AG04450 (cell line): ENCODE measurements around the gene STPG2. TPM values are rescaled to one million over a fixed set of nuclear protein-coding genes. Genes with fewer than 3 reads are reported as not detected.

Experiments used
- CTCF ChIA-PET: fragments of 300-600, 350-600 bp; formaldehyde crosslinking; extraction: SDS; loops from one replicate; lab custom pipeline; 2022; ENCODE audit warnings: antibody characterized with exemption, inconsistent platforms; lab: Charles Lee
- POLR2A ChIA-PET: fragments of 350-600 bp; formaldehyde crosslinking; extraction: SDS; loops from one replicate; lab custom pipeline; 2021; ENCODE audit warnings: antibody characterized with exemption, inconsistent platforms; lab: Yijun Ruan, JAX
- DNase-seq: peaks from one replicate; pipeline ENCODE4 v3.0.0-alpha.2; 2011; ENCODE audit warnings: low read depth, low spot score
- H3K27ac ChIP-seq: one replicate; pipeline ENCODE4 v1.5.1; 2012; ENCODE audit warnings: low read depth, low read length, control low read depth
- H3K27me3 ChIP-seq: one replicate; pipeline ENCODE4 v1.6.0; 2012; ENCODE audit warnings: low read length; ENCODE audit not compliant: control insufficient read depth, insufficient read depth
- H3K4me3 ChIP-seq: 2 replicates; pipeline ENCODE4 v1.5.1; 2011; ENCODE audit warnings: mild to moderate bottlenecking, low read depth, low read length, control low read depth
- H3K9me3 ChIP-seq: 2 replicates; pipeline ENCODE4 v1.5.1; 2012; ENCODE audit warnings: low read length; ENCODE audit not compliant: control insufficient read depth, insufficient read depth
- CTCF ChIP-seq: IDR thresholded peaks from 2 replicates; pipeline ENCODE4 v1.5.1; 2011; ENCODE audit warnings: low read depth, low read length, control low read depth, inconsistent platforms
- polyA plus RNA-seq: library from polyadenylated mRNA; depleted of rRNA; stranded (reverse); fragments of >200 nt; gene quantifications from 2 replicates; pipeline ENCODE4 v1.2.3, GENCODE V29; 2011; rRNA removed

Gene STPG2
- polyA plus RNA-seq, 1 experiment = not detected

GRCh38 chr4:97530676-97531075 lies 612.6 kb downstream of the STPG2 start:
- no peak for DNase-seq
- Histone ChIP-seq H3K27ac (no peak overlapping the region), H3K9me3 (peaks cover 3% of the 10 kb centered on the region), H3K27me3 (no peaks in the 10 kb centered on the region), H3K4me3 (no peak overlapping the region)
- POLR2A ChIA-PET = no interaction called here
- CTCF ChIA-PET = no interaction called here
- TF ChIP-seq CTCF = no peak

- Histone ChIP-seq H3K9me3 (no peaks in the 10 kb centered on the region), H3K27ac (no peak overlapping the region), H3K4me3 (no peak overlapping the region), H3K27me3 (no peaks in the 10 kb centered on the region)
- ChIA-PET POLR2A (no interaction called here), CTCF (no interaction called here)
- DNase-seq = no peak
- no peak for TF ChIP-seq CTCF
Measured at GRCh38 chr4:97525236-97525635, 618.0 kb downstream of the STPG2 start.

GRCh38 chr4:97517939-97518338 lies 625.3 kb downstream of the STPG2 start:
- H3K9me3 ChIP-seq = no peaks in the 10 kb centered on the region; the same call in none of the 2 replicates
- no peak for TF ChIP-seq CTCF

GRCh38 chr4:97513917-97514316 lies 629.4 kb downstream of the STPG2 start:
- Histone ChIP-seq H3K27me3 (no peaks in the 10 kb centered on the region), H3K9me3 (peaks cover 3% of the 10 kb centered on the region), H3K27ac (no peak overlapping the region), H3K4me3 (no peak overlapping the region)
- DNase-seq = no peak
- ChIA-PET CTCF (no interaction called here), POLR2A (no interaction called here)
- no peak for TF ChIP-seq CTCF

More at GRCh38 chr4:97517939-97518338, 625.3 kb downstream of the STPG2 start:
- Histone ChIP-seq H3K27me3 (no peaks in the 10 kb centered on the region), H3K27ac (no peak overlapping the region), H3K4me3 (no peak overlapping the region)
- CTCF ChIA-PET = no interaction called here
- DNase-seq = no peak
- POLR2A ChIA-PET = no interaction called here

Other genes with a start within 250 kb of the STPG2 start
- gene RAP1GDS1, start 117.9 kb upstream of the STPG2 start, polyA plus RNA-seq = 57.1 and 74.6 TPM in 2 replicates